GM23248 (cell line): ENCODE measurements around the gene UGP2. TPM values are rescaled to one million over a fixed set of nuclear protein-coding genes. Genes with fewer than 3 reads are reported as not detected.

Experiments
- DNase-seq: peaks from one replicate; pipeline ENCODE4 v3.0.0-alpha.2; 2015
- H2AFZ ChIP-seq: fragments of 200-600 bp; sonication (generic); 2 replicates; pipeline ENCODE4 v1.6.1; 2016; ENCODE audit warnings: antibody characterized with exemption
- H3F3A ChIP-seq: fragments of 200-600 bp; sonication (generic); 2 replicates; pipeline ENCODE4 v1.6.1; 2016; ENCODE audit warnings: mild to moderate bottlenecking, antibody characterized with exemption, mixed run types; ENCODE audit not compliant: insufficient read depth
- H3K27ac ChIP-seq: fragments of 200-600 bp; sonication (generic); 2 replicates; pipeline ENCODE4 v1.5.1; 2016; ENCODE audit warnings: mild to moderate bottlenecking
- H3K27me3 ChIP-seq: fragments of 200-600 bp; sonication (generic); replicated peaks from 2 replicates; pipeline ENCODE4 v1.6.1; 2016; ENCODE audit warnings: mild to moderate bottlenecking; ENCODE audit not compliant: insufficient read depth
- H3K36me3 ChIP-seq: fragments of 200-600 bp; sonication (generic); 2 replicates; pipeline ENCODE4 v1.6.1; 2016; ENCODE audit warnings: low read depth, mild to moderate bottlenecking
- H3K4me1 ChIP-seq: fragments of 200-600 bp; sonication (generic); 2 replicates; pipeline ENCODE4 v1.6.1; 2016; ENCODE audit warnings: mild to moderate bottlenecking; ENCODE audit not compliant: insufficient read depth
- H3K4me2 ChIP-seq: fragments of 200-600 bp; sonication (generic); one replicate; pipeline ENCODE4 v1.6.1; 2016; ENCODE audit warnings: mild to moderate bottlenecking; ENCODE audit not compliant: unreplicated experiment
- H3K4me3 ChIP-seq: fragments of 200-600 bp; sonication (generic); 2 replicates; pipeline ENCODE4 v1.5.1; 2016; ENCODE audit warnings: mild to moderate bottlenecking
- H3K79me2 ChIP-seq: fragments of 200-600 bp; sonication (generic); 2 replicates; pipeline ENCODE4 v1.6.1; 2016; ENCODE audit warnings: mild to moderate bottlenecking; ENCODE audit not compliant: insufficient read depth
- H3K9ac ChIP-seq: fragments of 200-600 bp; sonication (generic); 2 replicates; pipeline ENCODE4 v1.6.1; 2016; ENCODE audit warnings: mild to moderate bottlenecking
- H3K9me2 ChIP-seq: fragments of 200-600 bp; sonication (generic); 2 replicates; pipeline ENCODE4 v1.6.1; 2016; ENCODE audit warnings: mixed run types, mild to moderate bottlenecking, moderate library complexity; ENCODE audit not compliant: insufficient read depth
- H3K9me3 ChIP-seq: fragments of 200-600 bp; sonication (generic); one replicate; pipeline ENCODE4 v1.6.1; 2017; ENCODE audit warnings: low read depth
- H4K20me1 ChIP-seq: fragments of 200-600 bp; sonication (generic); 2 replicates; pipeline ENCODE4 v1.6.0; 2016; ENCODE audit not compliant: insufficient read depth
- EZH2 ChIP-seq: fragments of 200-600 bp; sonication (generic); IDR thresholded peaks from 2 replicates; pipeline ENCODE4 v1.6.1; 2018; ENCODE audit warnings: antibody characterized with exemption, mild to moderate bottlenecking; ENCODE audit not compliant: insufficient read depth, poor library complexity, severe bottlenecking
- EZH2phosphoT487 ChIP-seq: fragments of 200-600 bp; sonication (generic); IDR thresholded peaks from 2 replicates; pipeline ENCODE4 v1.6.1; 2018; ENCODE audit warnings: antibody characterized with exemption, moderate library complexity, mild to moderate bottlenecking, low read depth; ENCODE audit not compliant: insufficient read depth
- WGBS, 2 experiments: methylation state at CpG; one replicate each; pipeline ENCODE4 v1.1.6; 2015 to 2017; ENCODE audit warnings: low lambda C conversion rate in 2 of 2, low coverage in 1 of 2; ENCODE audit errors: missing lambda C conversion rate in 2 of 2; 5-methylcytosine and 5-hydroxymethylcytosine counted together
- in situ Hi-C: fragments of 300-500 bp; cut with MboI; formaldehyde crosslinking; loops from 2 replicates; pipeline ENCODE4 v1.15.0; 2020
- polyA plus RNA-seq: library from polyadenylated mRNA; unstranded; fragments of >200 nt; fragmentation: Nextera tagmentation; extraction: Ambion mirVana; gene quantifications from 2 replicates; pipeline ENCODE4 v1.2.1, GENCODE V29; 2016
- total RNA-seq: library from RNA; depleted of rRNA; stranded (reverse); fragments of >200 nt; shearing (Covaris generic); gene quantifications from 2 replicates; pipeline ENCODE4 v1.2.3, GENCODE V29; 2014; rRNA removed

The UGP2 gene
- total RNA-seq (151 and 168 TPM in 2 replicates), polyA plus RNA-seq (180 TPM in 2 replicates)

DNA sequence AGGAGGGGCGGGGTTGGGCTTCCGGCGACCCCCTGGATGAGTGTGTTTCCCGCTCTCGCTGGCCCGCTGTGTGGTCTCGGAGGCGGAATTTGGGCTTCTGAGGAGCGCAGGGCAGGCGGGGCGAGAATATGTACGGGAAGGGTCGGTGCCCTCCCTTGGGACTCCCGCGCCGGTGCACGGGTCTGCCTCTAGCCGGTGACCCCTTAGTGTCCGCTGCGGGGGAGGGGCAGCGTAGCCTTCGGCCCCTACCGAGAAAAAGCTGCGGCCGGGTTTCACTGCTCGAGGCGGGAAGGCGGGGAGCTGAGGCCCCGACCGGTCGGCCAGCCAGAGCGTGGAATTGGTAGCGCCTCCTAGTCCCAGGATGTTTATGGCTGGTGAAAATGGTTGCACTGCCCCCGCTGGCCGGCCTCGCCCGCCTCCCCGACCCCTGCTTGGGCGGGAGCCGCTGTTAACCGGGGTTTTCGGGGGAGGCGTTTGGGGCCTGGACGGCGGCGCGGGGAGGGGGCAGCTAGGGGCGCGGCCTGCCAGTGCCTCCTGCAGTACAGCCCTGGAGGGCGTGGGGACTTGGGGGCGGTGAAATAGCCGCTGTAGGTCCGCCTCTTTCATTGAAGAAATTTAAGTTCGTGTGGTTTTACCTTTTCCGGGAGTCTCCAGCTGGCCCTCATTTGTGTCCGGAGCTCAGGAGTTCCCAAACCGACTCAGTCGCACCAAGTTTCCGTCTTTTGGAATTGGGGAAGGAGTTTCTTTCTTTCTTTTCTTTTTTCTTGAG, at the start of gene UGP2:
Gene UGP2 (plus strand): TSS at position 643 of the 769 bp plus-strand sequence. CDS start 290 bp downstream, outside the sequence.
- peak within 1 kb of the TSS; percentile 94 for H3K4me3 ChIP-seq
- no peaks in the 10 kb centered on the region for H3K27me3 ChIP-seq
- in situ Hi-C loops = no loop called here
- peaks cover 27% of the 10 kb centered on the region for H3F3A ChIP-seq
- H3K9ac ChIP-seq = peak within 1 kb of the TSS; percentile 97
- WGBS, 2 experiments = 0 to 1% methylated on average over 36 to 56 of the region's 59 CpGs
- peak within 1 kb of the TSS; percentile 87 for H2AFZ ChIP-seq
- H3K9me2 ChIP-seq = no peaks in the 10 kb centered on the region
- H4K20me1 ChIP-seq = no peaks in the 10 kb centered on the region
- DNase-seq = peak; percentile 96
- TF ChIP-seq EZH2 (no peak), EZH2phosphoT487 (no peak)
- peak within 1 kb of the TSS; percentile 94 for H3K27ac ChIP-seq
- peaks cover 46% of the 10 kb centered on the region for H3K79me2 ChIP-seq
- no peaks in the 10 kb centered on the region for H3K36me3 ChIP-seq
- no peaks in the 10 kb centered on the region for H3K9me3 ChIP-seq
- H3K4me2 ChIP-seq = peak within 1 kb of the TSS; percentile 96
- peaks cover 29% of the 10 kb centered on the region for H3K4me1 ChIP-seq

- no peak overlapping the region for H3K9ac ChIP-seq
- H3K9me2 ChIP-seq = no peaks in the 10 kb centered on the region
- H2AFZ ChIP-seq = no peak overlapping the region
- H3K4me1 ChIP-seq = peaks cover 49% of the 10 kb centered on the region
- no peaks in the 10 kb centered on the region for H3K9me3 ChIP-seq
- no peaks in the 10 kb centered on the region for H3K27me3 ChIP-seq
- in situ Hi-C loops = no loop called here
- H3K36me3 ChIP-seq = no peaks in the 10 kb centered on the region
- H4K20me1 ChIP-seq = no peaks in the 10 kb centered on the region
- TF ChIP-seq EZH2 (no peak), EZH2phosphoT487 (no peak)
- peak overlapping the region; percentile 19 for H3K4me2 ChIP-seq
- DNase-seq = peak; percentile 90
- H3K79me2 ChIP-seq = no peaks in the 10 kb centered on the region
- H3F3A ChIP-seq = peaks cover 52% of the 10 kb centered on the region
- H3K27ac ChIP-seq = peak overlapping the region; percentile 57
- no peak overlapping the region for H3K4me3 ChIP-seq
- 14 to 30% methylated on average over 1 of the region's 1 CpG for WGBS, 2 experiments
Observed at GRCh38 chr2:63792530-63792929, 49.2 kb upstream of the UGP2 start.

DNA sequence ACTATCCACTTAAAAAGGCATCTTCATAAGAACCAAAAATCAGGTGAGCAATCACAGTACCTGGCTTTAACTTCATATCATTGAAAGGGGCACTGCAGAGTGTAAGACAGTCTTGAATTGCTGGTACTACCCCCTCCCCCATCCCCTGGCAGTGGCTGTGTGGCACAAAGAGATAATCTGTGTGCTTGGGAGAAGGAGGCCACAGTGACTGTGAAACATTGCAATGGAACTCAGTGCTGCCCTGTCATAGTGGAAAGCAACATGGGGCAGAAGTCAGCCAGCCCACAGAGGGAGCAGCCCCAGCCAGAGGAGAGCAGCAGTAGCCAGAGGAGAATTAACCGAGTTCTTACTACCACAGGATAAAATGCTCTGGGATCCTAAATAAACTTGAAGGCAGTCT, 45.3 kb upstream of the UGP2 start:
- TF ChIP-seq EZH2phosphoT487 (no peak), EZH2 (no peak)
- WGBS, 2 experiments = 86 to 100% methylated on average over 1 of the region's 1 CpG
- Histone ChIP-seq H3K9me3 (no peaks in the 10 kb centered on the region), H3K79me2 (no peaks in the 10 kb centered on the region), H3K4me1 (peaks cover 17% of the 10 kb centered on the region), H3K4me3 (no peak overlapping the region), H3K9ac (no peak overlapping the region), H3F3A (peaks cover 19% of the 10 kb centered on the region), H3K9me2 (no peaks in the 10 kb centered on the region), H3K27me3 (no peaks in the 10 kb centered on the region), H3K27ac (no peak overlapping the region), H3K36me3 (no peaks in the 10 kb centered on the region), H3K4me2 (no peak overlapping the region), H4K20me1 (no peaks in the 10 kb centered on the region), H2AFZ (no peak overlapping the region)
- DNase-seq = no peak
- in situ Hi-C loops = no loop called here

DNA sequence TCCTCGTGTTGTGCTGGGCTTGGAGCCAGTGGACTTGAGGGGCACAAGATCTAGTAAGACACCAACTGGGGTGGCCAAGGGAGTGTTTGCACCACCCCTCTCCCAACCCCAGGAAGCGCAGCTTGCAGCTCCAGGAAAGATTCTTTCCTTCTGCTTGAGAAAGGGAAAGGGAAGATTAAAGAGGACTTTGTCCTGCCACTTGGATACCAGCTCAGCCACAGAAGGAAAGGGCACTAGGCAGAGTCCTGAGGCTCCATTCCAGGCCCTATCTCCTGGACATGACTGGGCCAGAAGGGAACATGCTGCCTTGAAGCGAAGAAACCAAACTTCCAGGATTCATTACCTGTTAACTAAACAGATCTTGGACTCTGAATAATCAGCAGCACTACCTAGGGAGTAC, 44.9 kb upstream of the UGP2 start:
- no peak overlapping the region for H2AFZ ChIP-seq
- in situ Hi-C loops = no loop called here
- no peak overlapping the region for H3K4me3 ChIP-seq

More for the DNA sequence above, 44.9 kb upstream of the UGP2 start:
- 98% methylated on average over 3 of the region's 3 CpGs for WGBS, 2 experiments
- Histone ChIP-seq H3K36me3 (no peaks in the 10 kb centered on the region), H4K20me1 (no peaks in the 10 kb centered on the region), H3K4me1 (peaks cover 14% of the 10 kb centered on the region), H3K79me2 (no peaks in the 10 kb centered on the region), H3K27me3 (no peaks in the 10 kb centered on the region), H3K9ac (no peak overlapping the region), H3F3A (peaks cover 15% of the 10 kb centered on the region), H3K4me2 (no peak overlapping the region), H3K27ac (no peak overlapping the region), H3K9me3 (no peaks in the 10 kb centered on the region), H3K9me2 (no peaks in the 10 kb centered on the region)
- no peak for TF ChIP-seq EZH2phosphoT487
- no peak for TF ChIP-seq EZH2
- no peak for DNase-seq
